ENCODE data around the gene SLC25A19.

Gene SLC25A19

DNA sequence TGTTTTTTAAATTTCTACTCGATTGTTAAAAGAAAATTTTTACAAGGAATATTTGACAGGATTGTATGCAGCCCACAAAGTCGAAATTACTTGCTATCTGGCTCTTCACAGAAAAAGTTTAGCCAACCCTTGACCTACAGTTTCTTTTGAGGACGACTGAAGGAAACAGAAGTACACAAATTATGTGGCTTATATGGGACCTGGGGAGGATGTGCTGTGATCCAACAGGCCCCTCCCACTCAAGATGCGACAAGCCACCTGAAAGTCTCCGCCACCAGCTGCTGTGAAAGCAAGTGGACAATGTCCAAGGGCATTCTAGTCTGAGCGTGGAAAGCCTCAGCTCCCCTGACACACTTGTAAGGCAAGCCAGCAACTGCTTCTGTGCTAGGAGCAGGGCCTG lies 42.4 kb upstream of the SLC25A19 start:
- Histone ChIP-seq H3K79me2 (ENCODE audit: low read length) (peaks cover 82% of the 10 kb centered on the region), H3K36me3 (replicated peaks; ENCODE audit: low read depth, low read length) (peaks cover 32% of the 10 kb centered on the region), H3K9me3 (ENCODE audit: insufficient read depth, low read length) (no peaks in the 10 kb centered on the region), H3K4me1 (ENCODE audit: low read length) (no peaks in the 10 kb centered on the region), H3K27me3 (ENCODE audit: low read depth, low read length) (no peaks in the 10 kb centered on the region), H3K4me3 (ENCODE audit: low read length) (no peak overlapping the region), H3K4me2 (ENCODE audit: low read length) (no peak overlapping the region), H4K20me1 (ENCODE audit: insufficient read depth, low read length) (peaks cover 67% of the 10 kb centered on the region), H3K9ac (ENCODE audit: low read length) (no peak overlapping the region), H2AFZ (ENCODE audit: low read depth, low read length) (no peak overlapping the region), H3K27ac (ENCODE audit: low read length) (no peak overlapping the region)
- TF ChIP-seq CTCF (IDR thresholded peaks at IDR 0.05; ENCODE audit: low read depth, low read length): no peak
- no peak for TF ChIP-seq EZH2phosphoT487 (IDR thresholded peaks at IDR 0.05; ENCODE audit: low read depth)

- no peak overlapping the region for H2AFZ ChIP-seq (ENCODE audit: low read depth, low read length)
- no peaks in the 10 kb centered on the region for H3K27me3 ChIP-seq (ENCODE audit: low read depth, low read length)
- H3K4me1 ChIP-seq (ENCODE audit: low read length): peaks cover 11% of the 10 kb centered on the region
- peaks cover 34% of the 10 kb centered on the region for H3K36me3 ChIP-seq (replicated peaks; ENCODE audit: low read depth, low read length)
- H4K20me1 ChIP-seq (ENCODE audit: insufficient read depth, low read length): peaks cover 43% of the 10 kb centered on the region
- H3K4me2 ChIP-seq (ENCODE audit: low read length): no peak overlapping the region
- H3K79me2 ChIP-seq (ENCODE audit: low read length): peaks cover 66% of the 10 kb centered on the region
- H3K4me3 ChIP-seq (ENCODE audit: low read length): no peak overlapping the region
- H3K9me3 ChIP-seq (ENCODE audit: insufficient read depth, low read length): no peaks in the 10 kb centered on the region
- no peak for TF ChIP-seq CTCF (IDR thresholded peaks at IDR 0.05; ENCODE audit: low read depth, low read length)
- TF ChIP-seq EZH2phosphoT487 (IDR thresholded peaks at IDR 0.05; ENCODE audit: low read depth): no peak
- H3K27ac ChIP-seq (ENCODE audit: low read length): no peak overlapping the region
- no peak overlapping the region for H3K9ac ChIP-seq (ENCODE audit: low read length)
Observed at GRCh38 chr17:75327757-75328156, 38.5 kb upstream of the SLC25A19 start.

DNA sequence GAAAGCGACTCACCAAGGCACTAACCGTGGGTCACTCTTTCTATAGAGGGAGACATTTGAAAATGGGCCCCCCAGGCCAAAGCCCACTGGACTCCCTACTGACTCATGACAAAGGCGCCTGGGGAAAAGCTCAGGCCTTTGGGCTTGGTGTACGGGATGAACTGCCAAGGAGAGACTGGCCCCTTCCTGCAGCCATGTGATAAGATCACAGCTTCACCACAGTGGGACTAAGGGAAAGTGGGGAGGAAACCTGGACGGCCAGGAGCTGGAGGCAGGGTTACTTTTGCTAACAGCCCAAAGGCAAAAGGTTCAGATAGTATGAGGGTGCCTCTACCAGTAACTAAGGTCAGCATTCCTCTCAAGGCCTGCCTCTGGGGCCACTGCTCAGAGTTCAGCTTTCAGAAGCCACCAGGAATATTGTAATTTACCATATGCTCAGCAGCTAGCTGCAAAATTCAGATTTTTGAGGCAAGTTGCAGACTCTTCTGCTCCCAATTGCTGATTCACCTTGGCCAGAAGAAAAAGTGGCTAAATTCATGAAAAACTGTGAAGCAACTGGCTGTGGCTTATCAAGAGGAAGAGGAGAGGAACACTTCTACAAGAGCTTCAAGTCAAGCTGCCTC lies 37.1 kb upstream of the SLC25A19 start:
- Histone ChIP-seq H3K4me3 (ENCODE audit: low read length) (no peak overlapping the region), H3K27ac (ENCODE audit: low read length) (no peak overlapping the region), H3K27me3 (ENCODE audit: low read depth, low read length) (no peaks in the 10 kb centered on the region), H3K9me3 (ENCODE audit: insufficient read depth, low read length) (no peaks in the 10 kb centered on the region), H3K9ac (ENCODE audit: low read length) (no peak overlapping the region), H3K79me2 (ENCODE audit: low read length) (peaks cover 62% of the 10 kb centered on the region), H4K20me1 (ENCODE audit: insufficient read depth, low read length) (peaks cover 31% of the 10 kb centered on the region; the same call in 1 of the 2 replicates), H2AFZ (ENCODE audit: low read depth, low read length) (no peak overlapping the region), H3K36me3 (replicated peaks; ENCODE audit: low read depth, low read length) (peaks cover 32% of the 10 kb centered on the region), H3K4me2 (ENCODE audit: low read length) (no peak overlapping the region), H3K4me1 (ENCODE audit: low read length) (peaks cover 11% of the 10 kb centered on the region)
- TF ChIP-seq EZH2phosphoT487 (IDR thresholded peaks at IDR 0.05; ENCODE audit: low read depth): no peak
- TF ChIP-seq CTCF (IDR thresholded peaks at IDR 0.05; ENCODE audit: low read depth, low read length): no peak

GRCh38 chr17:75325827-75326225 lies 36.6 kb upstream of the SLC25A19 start:
- peaks cover 13% of the 10 kb centered on the region for H3K4me1 ChIP-seq (ENCODE audit: low read length)
- H3K27me3 ChIP-seq (ENCODE audit: low read depth, low read length): no peaks in the 10 kb centered on the region
- TF ChIP-seq EZH2phosphoT487 (IDR thresholded peaks at IDR 0.05; ENCODE audit: low read depth): no peak
- TF ChIP-seq CTCF (IDR thresholded peaks at IDR 0.05; ENCODE audit: low read depth, low read length): no peak
- no peak overlapping the region for H3K4me3 ChIP-seq (ENCODE audit: low read length)
- H3K4me2 ChIP-seq (ENCODE audit: low read length): no peak overlapping the region
- H3K9ac ChIP-seq (ENCODE audit: low read length): no peak overlapping the region
- H2AFZ ChIP-seq (ENCODE audit: low read depth, low read length): no peak overlapping the region
- peaks cover 59% of the 10 kb centered on the region for H3K79me2 ChIP-seq (ENCODE audit: low read length)
- no peaks in the 10 kb centered on the region for H3K9me3 ChIP-seq (ENCODE audit: insufficient read depth, low read length)
- peaks cover 26% of the 10 kb centered on the region; the same call in 1 of the 2 replicates for H4K20me1 ChIP-seq (ENCODE audit: insufficient read depth, low read length)
- H3K36me3 ChIP-seq (replicated peaks; ENCODE audit: low read depth, low read length): peaks cover 30% of the 10 kb centered on the region
- H3K27ac ChIP-seq (ENCODE audit: low read length): no peak overlapping the region; the same call in 1 of the 2 replicates

Measured in OCI-LY3 (cell line).